Transverse colon (tissue), 4 donors: Measurements from ENCODE around the gene TIAM1.

ENCODE experiments used
- POLR2A ChIP-seq: fragments of 450-650 bp; IDR thresholded peaks from one replicate; pipeline ENCODE4 v1.6.1; 2016; ENCODE audit warnings: antibody characterized with exemption, mild to moderate bottlenecking, moderate library complexity
- POLR2AphosphoS5 ChIP-seq, 3 donors: sonication (generic); formaldehyde crosslinking; IDR thresholded peaks; one replicate each; pipeline ENCODE4 v1.6.1; 2016; ENCODE audit warnings: antibody characterized with exemption in 3 of 3
- TF ChIP-seq, protein P1 (sequence below), 5 experiments: fragments of 200-600 bp in 3 of 5; fragments of 450-650 bp in 2 of 5; sonication (generic) in 3 of 5; IDR thresholded peaks; 1 replicate in 2 of 5; 2 replicates in 3 of 5; pipeline ENCODE4 v1.5.1; 2016 to 2017; ENCODE audit warnings: antibody characterized with exemption in 5 of 5, inconsistent platforms in 3 of 5, mild to moderate bottlenecking in 2 of 5, moderate library complexity in 1 of 5

DNA sequence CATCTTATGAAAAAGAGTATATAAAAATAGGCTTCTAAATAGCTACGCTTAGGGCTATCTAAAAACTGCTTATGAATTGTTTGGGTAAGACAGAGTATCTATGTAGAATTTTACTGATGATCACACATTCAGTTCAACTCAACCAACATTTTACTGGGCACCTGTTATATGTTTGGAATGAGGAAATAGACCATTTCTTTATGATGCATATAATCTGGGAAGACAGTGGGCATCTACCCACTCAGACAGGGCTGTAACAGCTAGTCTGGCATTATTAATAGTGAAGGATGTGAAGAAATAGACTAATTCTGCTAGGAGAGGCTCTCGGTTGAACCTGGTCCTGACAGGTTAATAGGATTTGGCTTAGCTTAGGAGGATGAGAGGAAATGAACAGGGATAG, 56.9 kb downstream of the TIAM1 start:
- TF ChIP-seq, protein P1, sequence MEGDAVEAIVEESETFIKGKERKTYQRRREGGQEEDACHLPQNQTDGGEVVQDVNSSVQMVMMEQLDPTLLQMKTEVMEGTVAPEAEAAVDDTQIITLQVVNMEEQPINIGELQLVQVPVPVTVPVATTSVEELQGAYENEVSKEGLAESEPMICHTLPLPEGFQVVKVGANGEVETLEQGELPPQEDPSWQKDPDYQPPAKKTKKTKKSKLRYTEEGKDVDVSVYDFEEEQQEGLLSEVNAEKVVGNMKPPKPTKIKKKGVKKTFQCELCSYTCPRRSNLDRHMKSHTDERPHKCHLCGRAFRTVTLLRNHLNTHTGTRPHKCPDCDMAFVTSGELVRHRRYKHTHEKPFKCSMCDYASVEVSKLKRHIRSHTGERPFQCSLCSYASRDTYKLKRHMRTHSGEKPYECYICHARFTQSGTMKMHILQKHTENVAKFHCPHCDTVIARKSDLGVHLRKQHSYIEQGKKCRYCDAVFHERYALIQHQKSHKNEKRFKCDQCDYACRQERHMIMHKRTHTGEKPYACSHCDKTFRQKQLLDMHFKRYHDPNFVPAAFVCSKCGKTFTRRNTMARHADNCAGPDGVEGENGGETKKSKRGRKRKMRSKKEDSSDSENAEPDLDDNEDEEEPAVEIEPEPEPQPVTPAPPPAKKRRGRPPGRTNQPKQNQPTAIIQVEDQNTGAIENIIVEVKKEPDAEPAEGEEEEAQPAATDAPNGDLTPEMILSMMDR (IDR thresholded peaks at IDR 0.05), result no peak
- TF ChIP-seq POLR2A (no peak), POLR2AphosphoS5 (IDR thresholded peaks at IDR 0.05) (no peak)
